NOMO-1 treated with DMSO at 0.1 percent for 48 hours (cell line): ENCODE results near the gene KCTD5.
"Not testable (repeated sequence)": the region's sequence is repeated elsewhere in the genome, so short reads cannot be mapped to it uniquely, and the experiment has no call there.

Experiments used
- DNase-seq: peaks from one replicate; lab custom pipeline; 2025; ENCODE audit not compliant: unreplicated experiment; lab: John Stamatoyannopoulos, UW

KCTD5 gene

GRCh38 chr16:2696601-2697250, 14.4 kb downstream of the KCTD5 start:
- not testable (repeated sequence) for DNase-seq

- no peak for DNase-seq
Measured at GRCh38 chr16:2697401-2697948, 15.2 kb downstream of the KCTD5 start.

- DNase-seq, result no peak
Measured at GRCh38 chr16:2698103-2698870, 16.0 kb downstream of the KCTD5 start.

- no peak for DNase-seq
Measured at GRCh38 chr16:2698965-2699750, 16.8 kb downstream of the KCTD5 start.

- DNase-seq, result no peak
Measured at GRCh38 chr16:2699791-2700600, 17.7 kb downstream of the KCTD5 start.

GRCh38 chr16:2700786-2701185, 18.5 kb downstream of the KCTD5 start:
- DNase-seq, result no peak

GRCh38 chr16:2701272-2701671, 18.9 kb downstream of the KCTD5 start:
- DNase-seq, result no peak

- no peak for DNase-seq
Measured at GRCh38 chr16:2701713-2702437, 19.6 kb downstream of the KCTD5 start.

GRCh38 chr16:2702438-2702825, 20.1 kb downstream of the KCTD5 start:
- no peak for DNase-seq

- DNase-seq, result no peak
Measured at GRCh38 chr16:2702871-2703745, 20.8 kb downstream of the KCTD5 start.

GRCh38 chr16:2704166-2704982, 22.1 kb downstream of the KCTD5 start:
- DNase-seq, result no peak

GRCh38 chr16:2704983-2705275, 22.6 kb downstream of the KCTD5 start:
- no peak for DNase-seq

- DNase-seq, result no peak
Measured at GRCh38 chr16:2705351-2705750, 23.0 kb downstream of the KCTD5 start.

- no peak for DNase-seq
Measured at GRCh38 chr16:2706085-2706484, 23.8 kb downstream of the KCTD5 start.

- DNase-seq, result no peak
Measured at GRCh38 chr16:2706611-2707311, 24.4 kb downstream of the KCTD5 start.

- no peak for DNase-seq
Measured at GRCh38 chr16:2707368-2708289, 25.3 kb downstream of the KCTD5 start.

GRCh38 chr16:2708290-2708639, 25.9 kb downstream of the KCTD5 start:
- DNase-seq, result no peak
